Measurements from ENCODE around the gene FRMD8. TPM values are rescaled to one million over a fixed set of nuclear protein-coding genes. Genes with fewer than 3 reads are reported as not detected.
"Not testable (repeated sequence)": the region's sequence is repeated elsewhere in the genome, so short reads cannot be mapped to it uniquely, and the experiment has no call there.

The FRMD8 gene
- total RNA-seq, 1 donor from 2014 or later: 24.6 TPM

DNA sequence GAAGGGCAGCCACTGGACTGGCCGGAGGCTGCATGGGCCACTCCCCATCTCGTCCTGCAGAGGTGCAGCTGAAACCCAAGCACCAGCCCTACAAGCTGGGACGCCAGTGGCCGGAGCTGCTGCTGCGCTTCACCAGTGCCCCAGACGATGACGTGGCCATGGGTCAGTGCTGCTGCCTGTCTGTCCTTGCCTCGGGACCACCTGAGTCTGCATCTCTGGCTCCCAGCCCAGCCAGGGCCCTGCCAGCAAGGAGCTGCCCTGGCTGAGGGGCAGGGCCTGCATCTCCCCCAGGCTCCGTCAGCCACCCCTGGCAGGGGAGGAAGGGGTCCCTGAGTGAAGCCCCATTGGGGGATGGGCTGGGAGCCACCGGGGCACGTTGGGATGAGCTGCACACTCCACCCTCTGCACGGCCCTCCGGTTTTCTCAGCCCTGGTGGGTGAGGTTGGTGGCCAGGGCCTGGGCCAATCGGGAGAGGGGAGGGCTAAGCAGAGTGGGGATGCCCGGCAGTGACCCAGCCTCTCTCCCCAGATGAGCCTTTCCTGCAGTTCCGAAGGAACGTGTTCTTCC lies 7.2 kb downstream of the FRMD8 start:
- no peak for DNase-seq

DNA sequence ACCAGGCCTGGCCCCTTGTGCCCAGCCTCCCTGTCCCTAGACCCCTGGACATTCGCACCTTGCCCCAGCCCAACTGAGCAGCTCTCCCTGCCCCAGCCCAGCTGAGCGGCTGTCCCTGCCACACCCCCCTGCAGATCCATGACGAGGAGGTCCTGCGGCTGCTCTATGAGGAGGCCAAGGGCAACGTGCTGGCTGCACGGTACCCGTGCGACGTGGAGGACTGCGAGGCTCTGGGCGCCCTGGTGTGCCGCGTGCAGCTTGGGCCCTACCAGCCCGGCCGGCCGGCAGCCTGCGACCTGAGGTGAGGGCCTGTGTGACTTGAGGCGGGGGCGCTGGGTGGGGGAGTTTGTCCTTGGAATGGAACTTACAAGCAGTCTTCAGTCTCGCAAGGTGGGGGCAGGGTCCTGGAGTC lies 7.7 kb downstream of the FRMD8 start:
- DNase-seq: no peak

DNA sequence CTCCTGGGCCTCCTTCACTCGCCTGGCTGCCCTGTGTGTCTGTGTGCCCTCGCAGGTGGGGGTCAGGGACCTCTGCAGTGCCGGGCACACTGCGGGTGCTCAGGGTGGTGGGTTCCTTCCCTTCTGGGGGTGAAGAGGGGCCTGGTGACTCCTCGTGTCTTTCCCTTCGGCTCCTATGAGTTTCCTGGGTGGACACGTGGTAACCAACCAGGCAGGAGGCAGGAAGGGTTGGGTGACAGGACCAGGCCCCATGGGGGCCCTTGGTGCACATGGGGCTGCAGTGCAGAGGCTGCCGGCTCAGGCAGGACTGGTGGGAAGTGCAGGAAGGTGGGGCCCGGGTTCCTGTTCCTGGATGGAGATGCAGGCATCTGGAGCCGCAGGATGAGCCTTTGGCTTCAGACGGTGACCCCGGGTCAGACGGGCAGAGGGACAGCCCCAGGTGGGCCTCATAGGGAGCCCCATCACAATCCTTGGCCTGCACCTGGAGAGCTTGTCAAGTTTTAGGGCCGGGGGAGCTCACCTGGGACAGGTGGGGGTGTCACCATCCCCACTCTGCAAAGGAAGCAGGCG lies 9.6 kb downstream of the FRMD8 start:
- no peak for DNase-seq

DNA sequence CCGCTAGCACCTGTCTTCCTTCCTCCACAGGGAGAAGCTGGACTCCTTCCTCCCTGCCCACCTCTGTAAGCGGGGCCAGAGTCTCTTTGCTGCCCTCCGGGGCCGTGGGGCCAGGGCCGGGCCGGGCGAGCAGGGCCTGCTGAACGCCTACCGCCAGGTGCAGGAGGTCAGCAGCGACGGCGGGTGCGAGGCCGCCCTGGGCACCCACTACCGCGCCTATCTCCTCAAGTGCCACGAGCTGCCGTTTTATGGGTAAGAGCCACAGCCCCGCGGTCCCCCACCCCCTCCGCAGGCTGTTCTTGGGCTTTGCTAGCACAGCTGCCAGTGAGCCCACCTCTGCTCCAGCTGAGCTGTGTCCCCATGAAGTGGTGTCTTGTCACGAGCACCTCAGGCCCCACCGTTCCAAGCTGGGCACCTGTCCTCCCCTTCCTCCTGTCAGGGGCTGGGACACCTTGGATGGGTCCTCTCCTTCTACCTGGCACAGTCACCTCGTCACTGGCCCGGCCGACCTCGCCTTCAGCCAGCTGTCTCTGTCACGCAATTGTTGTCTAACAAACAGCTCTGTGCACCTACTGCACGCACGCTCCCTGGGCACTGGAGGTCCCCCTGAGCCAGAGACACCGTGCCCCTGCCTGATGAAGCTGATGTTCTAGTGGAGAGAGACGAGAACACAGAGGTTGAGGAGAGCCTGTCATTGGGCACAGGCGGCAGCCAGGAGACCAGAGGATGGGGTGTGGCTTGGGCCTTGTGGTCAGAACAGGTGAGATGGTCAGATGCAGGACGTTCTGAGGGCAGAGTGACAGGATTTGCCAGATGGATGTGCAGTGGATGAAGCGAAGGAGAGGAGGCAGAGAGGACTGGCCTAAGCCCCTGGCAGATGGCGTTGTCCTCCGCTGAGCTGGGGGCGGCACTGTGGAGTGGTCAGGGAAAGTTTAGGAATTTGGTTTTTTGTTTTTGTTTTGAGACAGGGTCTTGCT lies 10.6 kb downstream of the FRMD8 start:
- DNase-seq: no peak

DNA sequence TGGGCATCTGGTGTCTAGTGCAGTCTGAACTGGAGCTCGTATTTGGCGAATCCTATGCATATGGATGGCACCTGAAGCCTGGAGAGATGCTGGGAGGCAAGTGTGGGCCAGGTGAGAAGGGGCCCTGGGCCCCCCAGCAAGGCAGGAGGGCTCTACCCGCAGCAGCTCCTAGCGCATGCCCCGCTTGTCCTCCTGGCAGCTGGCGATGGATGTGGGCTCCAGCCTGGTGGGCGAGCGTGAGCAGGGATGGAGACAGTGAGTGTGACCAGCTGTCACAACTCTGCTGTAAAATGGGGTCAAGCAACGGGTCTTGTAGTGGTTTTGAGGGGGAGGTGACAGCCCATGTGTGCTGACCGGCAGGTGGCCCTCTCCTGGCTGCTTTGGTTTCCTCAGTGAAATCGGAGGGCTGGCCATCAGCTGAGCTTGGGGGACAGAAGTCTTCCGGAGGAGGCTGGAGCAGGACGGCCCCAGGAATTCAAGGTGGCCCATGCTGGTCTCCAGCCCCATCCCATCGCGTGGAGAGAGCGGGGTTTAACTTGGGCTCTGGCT lies 12.0 kb downstream of the FRMD8 start:
- no peak for DNase-seq

DNA sequence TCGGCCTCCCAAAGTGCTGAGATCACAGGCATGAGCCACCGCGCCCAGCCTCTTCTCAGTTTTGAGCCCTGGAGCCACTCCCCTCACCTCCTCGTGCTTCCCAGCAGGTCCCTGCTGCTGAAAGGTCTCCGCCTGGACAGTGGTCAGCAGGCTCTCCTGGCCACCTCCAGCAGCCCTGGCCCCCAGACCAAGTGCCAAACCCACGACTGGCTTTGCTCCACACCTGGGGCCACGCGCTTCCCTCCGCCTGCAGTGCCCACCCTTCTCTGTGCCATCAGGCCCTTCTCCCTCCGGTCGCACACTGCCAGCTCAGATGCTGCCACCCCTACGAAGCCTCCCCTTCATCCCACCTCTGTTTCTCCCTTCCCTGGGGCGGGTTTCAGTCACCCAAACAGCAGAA lies 12.8 kb downstream of the FRMD8 start:
- no peak for DNase-seq

DNA sequence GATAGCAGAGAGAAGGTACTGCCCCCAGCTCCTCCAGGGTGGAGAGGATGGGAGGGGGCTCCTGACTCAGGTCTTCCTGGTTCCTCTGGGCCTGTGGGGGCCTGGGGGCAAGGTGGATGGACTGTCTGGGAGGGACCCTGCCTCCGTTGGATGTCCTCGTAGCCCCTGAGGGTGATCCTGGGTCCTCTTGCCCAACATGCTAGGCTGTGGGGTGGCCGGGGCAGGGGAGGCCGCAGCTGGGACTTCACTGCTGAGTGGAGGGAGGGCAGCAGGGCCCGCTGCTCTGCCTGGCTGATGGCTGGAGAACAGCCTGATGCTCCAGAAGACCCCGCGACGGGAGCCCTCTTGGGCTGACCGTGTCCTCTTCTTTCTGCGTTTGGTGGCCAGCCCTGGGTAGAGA lies 13.4 kb downstream of the FRMD8 start:
- DNase-seq: no peak

DNA sequence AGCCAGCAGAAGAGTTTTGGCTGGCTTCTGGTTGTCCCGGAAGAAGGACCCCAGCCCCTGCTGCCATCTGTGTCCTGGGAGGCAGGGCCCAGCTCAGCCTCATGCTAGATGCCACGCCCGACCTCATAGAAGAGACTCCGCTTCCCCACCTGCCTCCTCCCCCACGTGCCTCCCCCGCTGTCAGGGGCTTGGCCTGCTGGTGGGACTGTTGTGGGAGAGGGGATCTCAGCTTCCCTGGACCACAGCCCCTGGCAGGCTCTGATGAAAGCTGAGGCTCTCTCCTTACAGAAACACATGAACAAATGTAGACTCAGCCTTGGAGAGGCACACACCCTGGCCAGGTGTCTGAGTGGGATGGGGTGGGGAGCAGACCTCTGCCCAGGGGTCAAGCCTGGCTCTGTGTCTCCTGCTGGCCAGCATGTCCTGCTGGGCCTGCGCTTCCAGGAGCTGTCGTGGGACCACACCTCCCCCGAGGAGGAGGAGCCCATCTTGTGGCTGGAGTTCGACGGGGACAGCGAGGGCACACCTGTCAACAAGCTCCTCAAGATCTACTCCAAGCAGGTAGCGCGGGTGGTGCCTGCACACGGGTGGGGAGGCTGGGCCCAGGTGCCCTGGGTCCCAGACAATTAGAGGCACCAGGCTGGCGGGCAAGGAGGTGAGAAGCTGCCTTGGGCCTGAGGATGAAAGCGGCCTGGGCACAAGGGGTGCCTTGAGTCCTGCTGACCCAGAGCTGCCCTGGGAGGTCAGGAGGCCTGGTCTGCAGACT lies 14.1 kb downstream of the FRMD8 start:
- no peak for DNase-seq

DNA sequence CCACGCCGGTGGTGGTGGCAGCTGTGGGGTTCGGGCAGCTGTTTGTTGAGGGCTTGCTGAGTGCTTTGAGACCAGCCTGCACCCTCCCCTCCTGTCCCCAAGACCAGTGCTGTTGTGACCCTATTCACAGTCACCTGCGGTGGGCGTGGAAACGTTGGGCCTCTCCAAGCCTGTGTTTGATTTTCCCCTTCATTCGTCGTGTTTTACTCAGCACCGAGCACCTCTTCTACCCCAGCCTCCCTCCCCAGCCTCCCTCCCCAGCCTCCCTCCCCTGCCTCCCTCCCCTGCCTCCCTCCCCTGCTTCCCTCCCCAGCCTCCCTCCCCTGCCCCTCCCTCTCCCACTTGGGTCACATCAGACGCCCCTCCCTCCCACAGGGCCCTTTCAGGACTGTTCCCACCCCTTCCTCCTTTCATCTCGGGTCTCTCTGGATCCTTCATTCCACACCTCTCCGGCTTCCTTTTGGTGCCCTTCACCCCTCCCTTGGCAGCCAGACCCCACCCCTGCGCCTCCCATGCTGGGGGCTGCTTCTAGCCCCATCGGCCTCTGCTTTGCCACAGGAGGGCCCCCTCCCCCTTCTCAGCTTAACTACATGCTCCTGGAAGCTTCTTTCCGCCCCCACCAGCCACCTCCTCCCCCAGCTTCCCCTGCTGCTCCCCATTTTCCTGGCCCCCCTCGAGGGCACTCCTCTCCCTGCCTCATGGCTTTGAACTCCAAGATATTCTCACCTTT lies 14.8 kb downstream of the FRMD8 start:
- DNase-seq: no peak

DNA sequence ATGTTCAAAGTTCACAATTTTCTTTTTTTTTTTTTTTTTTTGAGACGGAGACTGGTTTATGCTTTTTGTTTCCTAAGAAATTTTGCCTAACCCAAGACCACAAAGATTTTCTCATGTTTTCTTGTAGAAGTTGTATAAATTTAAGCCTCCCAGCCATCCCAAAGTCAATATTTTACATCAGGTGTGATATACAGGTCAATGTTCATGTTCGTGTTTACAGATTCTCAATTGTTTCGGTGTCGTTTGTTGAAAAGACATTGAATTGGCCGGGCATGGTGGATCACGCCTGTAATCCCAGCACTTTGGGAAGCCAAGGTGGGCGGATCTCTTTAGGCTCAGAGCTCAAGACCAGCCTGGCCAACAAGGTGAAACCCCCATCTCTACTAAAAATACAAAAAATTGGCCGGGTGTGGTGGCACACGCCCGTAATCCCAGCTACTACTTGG lies 15.4 kb downstream of the FRMD8 start:
- DNase-seq: no peak

DNA sequence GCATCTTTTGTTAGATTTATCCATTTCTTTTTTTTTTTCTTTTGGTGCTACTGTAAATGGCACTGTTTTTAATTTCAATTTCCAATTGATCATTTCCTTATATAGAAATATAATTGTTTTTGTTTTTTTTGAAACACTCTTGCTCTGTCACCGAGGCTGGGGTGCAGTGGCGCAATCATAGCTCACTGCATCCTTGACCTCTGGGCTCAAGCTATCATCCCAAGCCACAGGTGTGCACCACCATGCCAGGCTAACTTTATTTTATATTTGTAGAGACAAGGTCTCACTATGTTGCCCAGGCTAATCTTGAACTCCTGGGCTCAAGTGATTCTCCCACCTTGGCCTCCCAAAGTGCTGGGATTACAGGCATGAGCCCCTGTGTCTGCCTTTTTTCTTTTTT lies 16.4 kb downstream of the FRMD8 start:
- no peak for DNase-seq

DNA sequence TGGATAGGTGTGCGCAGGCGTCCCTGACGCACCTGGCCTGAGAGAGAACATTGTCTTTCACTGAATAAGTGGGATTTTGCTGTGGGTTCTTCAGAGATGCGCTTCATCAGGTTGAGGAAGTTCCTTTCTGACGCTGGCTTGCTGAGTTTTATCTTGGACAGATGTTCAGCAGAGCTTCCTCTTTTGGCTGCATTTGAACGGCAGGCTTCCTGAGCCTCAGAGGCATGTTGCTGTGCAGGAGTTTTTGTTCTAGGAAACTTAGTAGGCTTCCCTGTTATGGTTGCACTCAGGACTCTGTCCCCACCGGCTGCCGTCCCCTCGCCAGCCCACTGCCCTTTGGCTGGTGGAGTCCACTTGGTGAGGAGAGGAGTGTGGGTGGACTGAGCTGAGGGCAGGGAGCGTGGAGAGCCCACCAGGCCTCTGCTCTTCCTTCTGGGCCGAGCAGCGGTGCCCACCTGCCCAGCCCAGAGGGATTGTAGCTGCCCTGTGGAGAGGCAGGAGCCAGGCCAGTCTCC lies 17.2 kb downstream of the FRMD8 start:
- DNase-seq: no peak

DNA sequence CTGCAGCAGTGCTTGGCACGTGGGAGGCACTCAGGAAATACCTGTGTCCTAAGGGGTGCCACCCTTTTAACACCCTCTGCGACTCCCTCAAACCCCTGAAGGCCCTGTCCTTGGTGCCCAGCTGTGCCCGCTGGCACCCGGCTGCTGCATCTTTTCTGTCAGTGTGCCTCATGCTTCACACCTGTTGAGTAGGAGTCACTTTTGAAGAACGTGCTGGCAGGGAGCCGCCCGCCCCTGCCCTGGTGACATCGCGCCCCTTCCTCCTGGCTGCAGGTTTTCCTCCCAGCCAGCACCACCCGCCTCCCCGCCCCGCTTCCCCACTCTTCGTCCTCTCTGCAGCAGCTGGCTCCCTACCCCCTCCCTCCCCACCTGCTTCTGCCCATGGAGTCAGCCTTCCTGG lies 17.8 kb downstream of the FRMD8 start:
- no peak for DNase-seq

DNA sequence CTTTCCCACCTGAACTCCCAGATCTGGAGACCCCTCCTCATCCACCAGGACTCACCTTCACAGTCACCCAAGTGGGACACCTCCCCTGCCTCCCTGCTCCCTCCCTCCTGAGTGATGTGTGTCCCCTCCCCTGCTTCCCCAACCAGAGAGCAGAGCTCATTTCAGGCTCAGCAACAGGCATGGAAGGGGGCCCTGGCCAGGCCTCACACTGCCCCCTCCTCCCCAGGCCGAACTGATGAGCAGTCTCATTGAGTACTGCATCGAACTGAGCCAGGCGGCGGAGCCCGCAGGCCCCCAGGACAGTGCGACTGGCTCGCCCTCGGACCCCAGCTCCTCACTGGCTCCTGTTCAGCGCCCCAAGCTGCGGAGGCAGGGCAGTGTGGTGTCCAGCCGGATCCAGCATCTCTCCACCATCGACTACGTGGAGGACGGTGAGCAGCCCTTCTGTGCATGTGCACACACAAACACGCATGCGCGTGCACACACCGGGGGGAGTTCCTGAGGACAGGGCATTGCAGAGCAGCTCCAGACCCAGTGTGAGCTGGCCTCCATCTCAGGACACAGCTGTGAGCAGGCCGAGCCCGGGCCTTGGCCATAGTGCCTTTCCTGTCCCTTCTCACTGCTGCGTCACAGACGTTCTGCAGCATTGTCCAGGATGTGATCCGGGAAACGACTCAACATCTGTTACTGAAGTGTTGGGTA lies 18.4 kb downstream of the FRMD8 start:
- no peak for DNase-seq

DNA sequence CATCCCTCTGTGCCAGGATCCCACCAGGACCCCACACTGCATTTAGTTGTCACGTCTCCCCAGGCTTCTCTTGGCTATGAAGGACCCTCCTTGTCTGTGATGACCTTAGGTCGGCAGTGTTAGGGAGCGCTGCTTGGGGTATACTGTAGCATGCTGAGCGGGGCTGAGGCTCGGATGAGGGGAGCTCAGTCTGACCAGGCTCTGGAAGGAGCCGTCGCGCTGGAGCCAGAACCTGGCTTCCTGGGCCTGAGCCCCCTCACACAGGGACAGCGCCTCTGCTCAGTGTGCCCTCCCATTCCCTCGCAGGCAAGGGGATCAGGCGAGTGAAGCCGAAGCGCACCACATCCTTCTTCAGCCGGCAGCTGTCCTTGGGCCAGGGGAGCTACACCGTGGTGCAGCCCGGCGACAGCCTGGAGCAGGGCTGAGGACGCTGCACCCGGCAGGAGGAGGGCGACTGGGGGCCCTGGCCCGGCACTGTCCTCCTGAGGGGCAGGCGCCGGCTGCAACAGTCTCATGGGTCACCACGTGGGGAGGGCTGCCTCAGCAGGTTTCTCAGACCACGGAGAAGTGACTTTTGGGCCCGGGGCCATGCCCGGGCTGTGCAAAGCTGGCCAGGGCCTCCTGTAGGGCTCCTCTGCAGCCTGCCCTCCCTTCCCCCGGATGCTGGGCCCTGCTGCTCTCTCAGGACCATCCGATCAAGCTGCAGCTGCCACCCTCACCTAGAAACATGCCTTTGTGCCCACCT lies 24.7 kb downstream of the FRMD8 start:
- no peak for DNase-seq

DNA sequence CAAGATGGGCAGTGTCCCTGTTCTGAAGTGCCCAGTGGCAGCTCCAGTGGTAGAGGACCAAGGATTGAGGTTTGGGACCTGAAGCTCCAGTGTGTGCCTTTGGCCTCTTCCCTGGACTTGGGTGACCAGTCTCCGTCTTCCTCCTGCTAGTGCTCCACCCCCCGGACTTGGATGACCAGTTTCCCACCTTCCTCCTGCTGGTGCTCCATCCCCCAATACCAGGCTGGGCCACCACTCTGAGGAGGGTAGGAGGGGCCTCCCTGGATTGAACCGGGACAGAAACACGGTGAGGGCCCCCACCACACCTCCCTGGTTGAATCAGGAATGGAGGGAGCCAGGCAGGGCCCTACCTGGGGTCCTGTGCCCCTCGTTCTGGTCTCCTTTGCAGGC lies 25.2 kb downstream of the FRMD8 start:
- no peak for DNase-seq

DNA sequence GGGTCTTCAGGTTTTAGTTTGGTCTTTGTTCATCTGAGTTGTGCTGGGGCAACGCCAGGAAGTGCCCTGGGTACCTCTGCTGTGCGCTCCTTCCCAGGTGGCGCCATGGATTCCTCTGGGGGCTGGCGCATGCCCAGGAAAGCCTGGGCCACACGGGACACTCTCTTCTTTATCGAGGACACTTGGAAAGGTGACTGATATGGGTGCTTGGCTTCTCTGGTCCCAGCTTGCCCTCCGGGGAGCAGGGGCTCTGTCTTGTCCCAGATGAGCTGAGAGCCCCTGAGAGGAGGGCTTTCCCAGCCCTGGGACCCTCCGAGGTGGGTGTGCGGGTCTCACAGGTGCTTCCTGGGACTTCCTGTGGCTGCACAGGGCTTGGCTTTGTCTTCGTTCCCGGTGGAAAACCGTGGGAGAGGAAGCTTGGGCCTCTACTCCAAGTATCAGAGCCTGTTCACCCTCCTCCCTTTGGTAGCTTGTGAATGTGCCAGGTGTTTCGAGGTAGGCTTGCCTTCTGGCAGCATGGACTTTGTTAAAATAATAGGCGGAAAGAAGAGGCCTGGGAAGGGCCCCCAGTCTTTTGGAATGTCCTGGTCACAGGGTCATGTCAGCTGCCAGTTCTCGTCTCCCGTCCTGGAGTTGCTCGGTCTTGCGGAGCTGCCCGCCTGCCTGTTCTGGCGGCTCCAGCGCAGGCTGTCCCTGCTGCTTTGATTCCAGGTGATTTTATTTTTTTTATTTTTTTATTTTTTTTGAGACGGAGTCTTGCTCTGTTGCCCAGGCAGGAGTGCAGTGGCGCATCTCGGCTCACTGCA lies 26.0 kb downstream of the FRMD8 start:
- DNase-seq: no peak

DNA sequence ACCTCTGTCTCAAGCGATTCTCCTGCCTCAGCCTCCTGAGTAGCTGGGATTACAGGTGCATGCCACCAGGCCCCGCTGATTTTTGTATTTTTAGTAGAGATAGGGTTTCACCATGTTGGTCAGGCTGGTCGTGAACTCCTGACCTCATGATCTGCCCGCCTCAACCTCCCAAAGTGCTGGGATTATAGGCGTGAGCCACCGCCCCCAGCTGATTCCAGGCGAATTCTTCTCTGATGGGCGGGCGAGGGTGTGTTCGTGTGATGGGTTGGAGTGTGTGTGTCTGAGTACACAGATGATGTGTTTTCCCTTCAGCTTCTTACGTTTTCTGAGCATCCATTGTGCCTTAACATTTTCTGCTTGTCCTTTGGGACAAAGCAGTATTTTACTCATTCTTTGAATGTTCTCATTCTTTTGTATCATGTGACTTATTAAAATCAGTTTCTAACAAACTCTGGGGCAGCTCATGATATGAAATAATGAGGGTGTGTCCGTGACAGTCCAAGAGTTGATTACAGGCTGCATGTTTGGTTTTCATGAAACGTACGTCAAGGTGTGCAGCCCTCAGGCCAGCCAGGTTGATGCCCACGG lies 26.7 kb downstream of the FRMD8 start:
- not testable (repeated sequence) for DNase-seq
